GM19238 (cell line): ENCODE results near the gene SMIM3.

Experiments used
- DNase-seq: peaks from one replicate; pipeline ENCODE4 v3.0.0; 2011; ENCODE audit warnings: low spot score; ENCODE audit not compliant: insufficient read length

Gene SMIM3

DNA sequence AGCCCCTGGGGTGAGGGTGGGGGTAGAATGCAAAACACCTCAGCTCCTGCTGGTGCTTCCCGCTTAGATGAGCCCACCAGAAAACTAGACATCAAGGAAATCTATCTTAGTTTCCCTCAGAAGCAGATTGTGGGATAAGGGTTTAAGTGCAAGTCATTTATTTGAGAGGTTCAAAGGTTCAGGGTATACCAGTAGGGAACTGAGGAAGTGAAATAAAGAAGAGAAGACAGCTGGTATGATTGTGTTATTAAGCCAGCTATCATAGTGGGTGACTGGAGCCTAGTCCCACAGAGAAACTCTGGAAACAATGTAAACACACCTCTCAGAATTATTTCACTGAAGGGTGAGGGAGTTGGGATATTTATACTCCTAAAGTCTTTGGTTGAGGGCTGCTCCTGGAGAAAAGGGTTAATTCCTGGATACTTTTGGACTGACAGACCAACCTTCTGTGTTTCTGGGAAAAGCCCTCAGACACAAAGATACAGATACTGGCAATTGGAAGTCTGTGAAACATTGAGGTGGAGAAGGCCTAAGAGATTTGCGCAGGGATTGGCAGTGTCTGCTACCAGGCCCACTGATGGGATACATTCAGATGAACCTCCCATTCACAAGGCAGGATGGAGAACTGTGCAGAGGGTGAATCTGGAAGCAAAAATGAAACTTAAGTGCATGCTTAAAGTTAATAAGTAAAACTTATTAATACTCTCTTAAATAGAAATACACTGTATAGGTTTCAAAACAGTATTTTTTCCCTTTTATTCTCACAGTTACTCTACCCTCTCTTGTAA lies 13.4 kb upstream of the SMIM3 start:
- DNase-seq = no peak

DNA sequence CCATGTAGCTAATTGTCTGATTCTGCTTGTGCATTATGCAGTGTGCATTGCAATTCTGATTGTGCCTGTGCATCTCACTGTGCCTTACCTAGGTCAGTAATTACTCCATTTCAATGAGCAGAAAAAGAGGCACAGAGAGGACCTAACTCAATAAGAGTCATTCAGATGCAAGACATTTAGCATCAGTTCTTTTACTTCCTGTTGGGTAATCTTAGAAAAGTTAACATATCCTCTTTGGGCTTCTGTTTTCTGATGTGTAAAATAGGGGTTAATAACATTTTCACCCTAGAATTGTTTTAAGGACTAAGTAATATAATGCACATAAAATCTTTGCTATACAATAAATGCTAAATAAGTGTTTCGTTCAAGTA lies 12.8 kb upstream of the SMIM3 start:
- no peak for DNase-seq

DNA sequence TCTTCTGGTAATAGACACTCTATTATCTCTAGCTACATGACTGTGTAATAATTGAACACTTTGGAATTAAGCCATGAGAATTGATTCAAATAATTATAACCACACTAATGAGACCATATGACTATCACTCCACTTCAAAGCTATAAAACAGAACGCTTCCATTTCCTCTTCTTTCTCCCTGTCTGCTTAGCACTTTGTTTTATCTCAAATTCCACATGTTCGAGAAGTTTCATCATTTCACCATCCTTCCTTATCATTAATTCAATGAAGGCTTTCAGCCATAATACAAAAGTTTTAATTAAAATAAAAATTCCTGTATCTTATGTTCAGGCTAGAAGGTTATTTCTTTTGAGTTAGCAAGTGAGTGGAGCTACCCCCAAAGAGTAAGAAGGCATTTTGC lies 12.3 kb upstream of the SMIM3 start:
- no peak for DNase-seq

DNA sequence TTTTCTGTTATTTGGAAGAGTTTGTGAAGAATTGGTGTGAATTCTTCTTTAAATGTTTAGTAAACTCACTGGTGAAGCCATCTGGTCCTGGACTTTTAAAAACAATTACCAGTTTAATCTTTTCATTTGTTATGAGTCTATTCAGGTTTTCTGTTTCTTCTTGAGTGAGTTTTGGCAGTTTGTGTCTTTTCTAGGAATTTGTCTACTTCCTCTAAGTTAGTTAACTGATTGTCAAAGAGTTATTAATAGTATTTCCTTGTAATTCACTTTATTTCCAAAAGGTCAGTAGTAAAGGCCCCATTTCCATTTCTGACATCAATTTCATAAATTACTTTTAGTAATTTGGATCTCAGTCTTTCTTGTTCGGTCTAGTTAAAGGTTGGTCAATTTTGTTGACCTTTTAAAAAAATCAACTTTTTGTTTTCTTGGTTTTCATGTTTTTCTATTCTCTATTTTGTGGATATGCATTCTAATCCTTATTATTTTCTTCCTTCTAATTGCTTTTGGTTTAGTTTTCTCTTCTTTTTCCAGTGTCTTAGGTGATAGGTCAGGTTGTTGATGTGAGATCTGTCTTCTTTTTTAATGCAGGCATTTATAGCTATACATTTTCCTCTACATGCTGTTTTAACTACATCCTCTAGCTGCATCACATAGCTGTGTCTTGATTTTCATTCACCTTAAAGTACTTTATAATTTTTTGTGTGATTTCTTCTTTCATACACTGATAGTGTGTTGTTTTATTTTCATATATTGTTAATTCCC lies 7.3 kb upstream of the SMIM3 start:
- DNase-seq = no peak

DNA sequence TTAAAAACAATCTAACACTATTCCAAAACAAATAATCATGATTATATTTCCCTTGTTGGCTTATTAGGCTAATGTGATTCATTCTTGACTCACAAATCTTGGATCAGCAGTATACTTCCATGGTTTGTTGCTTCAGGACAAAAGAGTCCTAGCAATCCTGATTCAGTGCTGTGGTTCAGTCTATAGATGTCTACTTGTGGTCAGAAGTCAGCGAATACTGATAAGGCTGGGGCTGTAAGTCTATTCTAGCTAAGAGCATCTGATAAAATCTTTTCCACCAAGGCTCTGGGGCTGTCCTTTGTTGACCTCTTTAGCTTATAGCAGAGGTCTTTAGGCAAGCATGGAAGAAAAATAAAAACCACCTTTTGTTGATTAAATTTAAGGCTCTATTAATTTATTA lies 4.4 kb upstream of the SMIM3 start:
- DNase-seq = no peak

DNA sequence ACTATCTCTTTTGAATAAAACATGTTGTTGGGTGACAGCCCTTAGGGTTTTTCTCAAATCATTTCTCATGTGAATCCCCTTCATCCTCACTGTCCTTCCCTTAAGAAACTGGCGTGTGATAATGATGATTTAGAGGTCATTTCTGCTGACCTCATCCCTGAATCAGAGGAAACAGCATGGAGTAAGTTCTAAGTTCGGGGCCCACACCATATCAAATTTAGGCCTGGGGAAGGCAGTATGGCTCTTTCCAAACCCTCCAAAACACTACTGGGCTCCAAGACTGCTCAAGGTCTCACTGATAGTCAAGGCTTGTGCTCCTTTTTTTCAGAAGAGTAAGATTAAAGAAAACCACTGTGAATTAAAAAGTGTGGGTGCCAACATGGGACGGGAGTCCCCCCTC lies 872 bp upstream of the SMIM3 start:
- DNase-seq = no peak

DNA sequence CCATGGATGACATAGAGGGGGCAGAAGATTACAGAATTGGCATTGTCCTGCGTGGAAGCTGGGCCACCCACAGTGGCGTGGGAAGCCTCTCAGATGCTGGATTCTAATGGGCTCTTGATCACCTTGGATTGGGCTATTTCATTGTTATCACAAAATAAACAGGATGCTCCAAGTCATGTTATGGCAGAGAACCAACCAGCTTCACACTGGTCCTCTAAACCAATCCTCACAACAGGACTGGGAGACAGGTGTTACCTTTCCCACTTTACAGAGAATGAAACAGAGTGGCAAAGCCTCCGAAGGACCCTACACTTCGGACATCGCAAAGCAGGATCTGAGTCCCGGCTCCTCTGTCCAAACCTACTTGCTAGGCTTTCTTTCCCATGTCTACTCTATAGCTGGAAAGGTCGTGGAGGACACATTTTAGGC lies 455 bp upstream of the SMIM3 start:
- DNase-seq = no peak

DNA sequence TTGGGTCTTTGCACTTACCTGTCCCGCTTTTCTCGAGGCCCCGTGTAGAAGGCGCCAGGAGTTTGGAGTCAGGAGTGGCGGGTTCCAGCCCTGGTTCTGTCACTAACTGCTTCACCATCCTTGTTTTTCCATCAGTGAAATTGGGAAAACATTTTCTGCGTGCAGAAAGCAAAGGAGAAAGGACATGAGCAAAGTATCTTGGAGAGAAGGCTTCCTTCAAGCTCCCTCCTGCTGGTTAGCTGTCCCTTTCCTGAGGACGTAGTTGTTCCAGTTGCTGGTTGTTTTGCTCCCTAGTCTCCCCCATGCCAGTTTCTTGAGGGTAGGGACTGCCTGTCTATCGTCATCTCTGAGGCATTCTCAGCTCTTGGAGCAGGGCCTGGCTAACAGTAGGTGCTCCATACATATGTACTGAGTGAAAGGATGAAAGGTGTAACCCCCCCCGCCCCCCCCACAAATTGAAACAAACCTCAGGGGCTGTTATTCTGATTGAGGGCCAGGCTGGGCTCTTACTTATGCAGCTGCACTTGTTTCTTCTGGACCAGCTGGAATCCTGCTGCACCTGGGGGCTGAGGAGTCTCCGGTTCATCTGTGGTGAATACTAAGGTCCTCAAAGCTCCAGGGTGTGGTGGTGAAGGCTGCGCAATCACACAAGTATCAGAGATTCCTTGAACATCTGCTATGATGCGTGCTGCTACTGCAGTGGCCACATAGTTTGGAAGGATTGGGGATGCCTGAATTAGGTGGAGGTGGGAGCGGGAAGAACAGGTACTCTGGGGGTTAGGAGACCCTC lies 1.0 kb downstream of the SMIM3 start:
- no peak for DNase-seq

DNA sequence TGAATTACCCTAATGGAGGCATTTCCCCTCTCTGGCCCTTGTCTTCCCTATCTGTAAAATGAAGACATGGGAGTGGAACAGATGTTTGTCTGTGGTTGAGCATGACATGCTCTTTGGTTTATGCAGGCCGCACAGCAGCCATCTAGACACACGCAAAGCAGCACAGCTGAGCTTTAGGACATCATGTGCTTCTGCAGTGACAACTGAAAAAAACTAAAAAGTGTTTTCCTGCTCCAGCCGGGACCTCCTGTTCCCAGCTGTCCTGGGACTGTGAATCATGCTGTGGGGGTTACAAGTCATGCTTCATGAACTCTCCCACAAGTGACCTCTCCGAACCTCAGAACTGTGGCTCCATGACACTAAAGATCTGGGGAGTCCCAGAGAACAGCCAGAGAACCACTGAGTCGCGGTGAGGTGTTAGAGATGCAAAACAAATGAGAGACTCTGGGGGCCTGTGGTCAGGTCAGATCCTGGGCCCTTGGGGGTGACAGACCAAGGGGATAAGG lies 1.7 kb downstream of the SMIM3 start:
- no peak for DNase-seq

DNA sequence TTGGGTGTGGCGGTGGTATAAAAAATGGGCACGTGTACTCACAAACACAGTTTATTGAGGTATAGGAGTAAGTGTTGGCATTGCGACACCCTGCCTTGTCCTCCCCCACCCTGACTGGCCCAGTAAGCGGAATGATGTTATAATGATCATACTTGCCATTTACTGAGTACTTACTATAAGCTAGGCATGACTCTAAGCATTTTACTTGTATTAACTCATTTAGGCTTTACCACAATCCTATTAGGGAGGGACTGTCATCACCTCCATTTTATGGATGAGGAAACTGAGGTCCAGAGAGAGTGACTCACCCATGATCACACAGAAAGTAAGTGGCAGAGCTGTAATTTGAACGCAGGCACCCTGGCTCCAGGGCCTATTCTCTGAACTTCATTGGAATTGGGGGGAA lies 2.3 kb downstream of the SMIM3 start:
- no peak for DNase-seq

DNA sequence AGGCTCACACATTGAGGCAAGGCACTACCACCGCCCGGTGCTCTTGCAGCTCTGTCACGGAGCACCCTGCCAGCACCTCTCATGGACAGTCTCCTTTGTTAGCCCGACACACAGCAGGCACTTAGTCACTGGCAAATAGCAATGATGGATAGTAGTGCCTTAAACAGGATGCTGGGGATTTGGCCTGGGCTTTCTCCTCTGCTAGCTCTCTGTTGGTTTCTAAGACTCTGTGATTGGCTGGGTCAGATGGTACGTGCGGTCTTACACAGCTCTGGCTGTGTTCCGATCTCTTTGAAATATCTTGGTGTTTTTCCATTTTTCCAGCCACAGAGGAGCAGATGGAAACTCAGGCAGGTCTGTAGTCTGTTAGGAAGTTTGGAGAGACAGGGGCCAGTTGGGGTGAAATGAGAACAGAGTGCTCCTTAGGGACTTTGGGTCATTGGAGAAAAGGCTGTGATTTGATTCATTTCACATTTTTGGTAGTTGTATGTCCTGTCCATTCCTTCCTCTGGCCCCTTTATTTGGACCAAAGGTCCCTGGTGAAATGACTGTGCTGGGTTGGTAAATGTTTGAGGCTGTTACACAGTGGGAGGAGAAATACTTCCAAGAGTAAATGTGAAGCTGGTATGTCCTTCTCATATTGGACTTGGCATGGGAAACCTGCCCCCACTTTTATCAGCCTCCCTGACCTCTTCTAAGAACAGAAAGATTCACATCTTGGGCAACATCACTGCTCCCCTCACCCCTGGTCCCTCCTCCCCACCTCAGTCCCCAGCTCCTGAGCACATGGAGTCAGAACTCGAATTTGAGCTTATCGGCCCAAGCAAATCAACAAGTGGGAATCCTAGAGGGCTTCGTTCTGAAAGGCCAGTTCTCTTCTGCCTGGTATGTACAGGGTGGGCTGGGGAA lies 3.4 kb downstream of the SMIM3 start:
- no peak for DNase-seq

DNA sequence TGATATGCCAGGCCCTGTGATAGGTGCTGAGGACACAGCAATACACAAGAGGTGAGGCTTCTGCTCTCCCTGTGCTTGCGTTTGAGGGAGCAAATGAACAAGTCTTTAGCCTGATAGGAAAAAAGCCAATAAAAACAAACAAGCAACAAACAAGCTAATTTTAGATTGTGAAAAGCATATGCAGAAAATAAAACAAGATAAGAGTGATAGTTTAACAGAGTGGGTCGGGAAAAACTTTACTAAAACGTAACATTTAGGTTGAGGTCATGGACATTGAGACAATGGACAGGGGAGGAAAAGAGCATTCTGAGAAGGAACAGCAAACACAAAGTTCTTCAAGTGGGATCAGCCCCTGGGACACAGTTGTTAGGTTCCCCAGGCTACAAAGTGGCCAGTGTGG lies 4.3 kb downstream of the SMIM3 start:
- DNase-seq = no peak

DNA sequence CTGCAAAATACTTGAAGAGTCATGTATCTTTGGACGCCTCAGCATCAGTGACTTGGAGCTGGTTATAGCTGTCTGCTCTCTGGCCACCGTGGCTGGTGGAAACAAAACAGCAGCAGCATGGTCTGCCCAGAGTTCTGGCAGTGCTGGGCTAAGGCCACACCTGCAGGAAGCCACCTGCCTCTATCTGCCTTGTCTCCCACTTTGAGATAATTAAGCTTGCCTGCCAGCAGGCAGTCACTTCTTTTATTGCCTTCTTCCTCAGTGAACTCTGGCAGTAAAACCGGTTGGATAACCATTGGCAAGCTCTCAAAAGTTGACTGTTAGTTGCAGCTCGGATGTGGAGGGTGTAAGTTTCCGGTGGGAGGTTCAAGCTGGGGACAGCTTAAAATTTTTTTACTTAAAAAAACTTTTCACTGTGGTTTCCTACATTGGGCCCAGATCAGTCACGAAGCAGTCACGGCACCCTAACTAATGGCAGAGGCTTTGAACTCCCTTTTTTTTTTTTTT lies 4.9 kb downstream of the SMIM3 start:
- DNase-seq = peak; percentile 34

DNA sequence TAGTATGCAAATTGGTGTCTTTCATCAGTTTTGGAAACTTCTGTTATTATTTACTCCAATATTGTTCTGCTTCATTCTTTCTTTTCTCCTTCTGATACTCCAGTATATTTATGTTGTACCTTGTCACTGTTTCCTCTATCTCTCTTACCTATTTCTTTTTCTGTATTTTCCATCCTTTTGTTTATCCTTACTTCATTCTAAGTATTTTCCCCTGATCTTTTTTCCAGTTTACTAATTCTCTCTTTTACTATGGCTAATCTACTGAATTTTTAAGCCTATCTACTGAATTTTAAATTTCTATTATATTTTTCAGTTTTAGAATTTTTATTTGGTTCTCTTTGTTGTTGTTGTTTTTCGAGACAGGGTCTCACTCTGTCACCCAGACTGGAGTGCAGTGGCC lies 7.4 kb downstream of the SMIM3 start:
- DNase-seq = no peak

DNA sequence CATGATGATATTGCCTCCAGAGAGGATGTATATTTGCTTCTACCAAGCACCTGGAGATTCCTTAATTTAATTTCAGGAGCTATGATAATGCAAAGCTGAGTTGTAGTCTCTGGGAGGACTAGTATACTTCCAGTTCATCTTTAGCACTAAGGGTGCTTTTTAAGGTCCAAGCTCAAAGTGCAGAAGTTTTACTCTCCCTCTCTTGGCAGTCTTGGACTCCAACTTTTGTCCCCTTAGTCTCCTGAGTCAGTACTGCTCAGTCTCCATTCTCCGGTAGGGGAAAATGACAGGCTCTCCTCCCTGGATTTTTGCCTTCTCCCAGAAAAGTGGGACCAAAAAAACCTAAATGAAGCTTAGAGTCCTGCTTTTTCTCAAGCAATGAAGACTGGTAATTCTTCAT lies 8.3 kb downstream of the SMIM3 start:
- no peak for DNase-seq

DNA sequence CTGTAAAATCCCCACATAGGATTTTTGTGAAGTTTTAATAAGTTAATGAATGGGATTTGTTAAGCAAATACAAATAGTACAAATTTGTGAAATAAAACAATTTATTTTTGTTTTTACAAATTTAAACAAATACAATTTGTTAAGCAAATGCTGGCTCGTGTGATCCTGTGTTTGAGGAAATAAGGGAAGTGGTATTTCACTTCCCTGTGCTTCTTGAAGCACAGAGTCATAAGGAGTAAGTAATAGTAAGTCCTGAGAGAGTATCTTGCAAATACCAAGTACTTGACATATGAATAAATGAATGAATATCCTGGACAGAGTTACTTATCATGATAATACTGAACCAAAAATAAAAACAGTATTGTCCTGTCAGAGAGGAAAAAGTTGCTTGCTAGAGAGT lies 9.1 kb downstream of the SMIM3 start:
- no peak for DNase-seq

DNA sequence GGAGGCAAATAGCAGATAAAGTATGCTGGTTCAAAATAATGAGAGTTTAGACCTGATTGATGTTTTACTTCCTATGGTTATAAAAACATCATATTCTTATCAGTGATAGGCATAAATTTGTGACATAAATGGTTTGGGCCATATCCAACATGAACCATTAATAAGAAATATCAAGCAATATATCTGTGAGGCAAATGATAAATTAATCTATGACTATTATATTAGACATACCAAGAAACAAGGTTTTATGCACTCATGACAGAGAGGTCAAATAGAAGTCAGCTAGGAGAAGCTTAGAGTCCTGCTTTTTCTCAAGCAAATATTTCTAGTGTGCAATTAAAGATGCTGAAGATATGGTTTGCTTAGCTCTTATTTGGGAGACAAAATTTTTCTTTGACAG lies 10.4 kb downstream of the SMIM3 start:
- no peak for DNase-seq

DNA sequence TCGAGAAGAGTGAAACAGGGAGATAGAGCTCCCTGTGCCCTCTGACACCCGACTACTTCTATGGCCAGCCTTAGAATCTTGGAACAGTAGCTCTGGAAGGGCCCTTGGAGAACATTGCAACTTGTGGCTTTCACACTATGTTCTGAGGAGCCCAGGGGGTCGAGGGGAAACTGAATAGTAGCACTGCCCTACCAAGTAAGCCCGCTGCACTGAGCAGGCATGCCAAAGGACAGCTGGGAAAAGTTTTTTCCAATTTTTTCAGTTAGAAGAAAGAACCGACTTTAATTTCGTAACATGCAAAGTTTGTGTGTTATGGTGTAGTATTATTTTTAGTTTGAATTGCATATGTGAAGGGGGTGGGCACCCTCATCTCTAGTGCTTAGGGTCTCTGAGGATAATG lies 10.9 kb downstream of the SMIM3 start:
- no peak for DNase-seq

DNA sequence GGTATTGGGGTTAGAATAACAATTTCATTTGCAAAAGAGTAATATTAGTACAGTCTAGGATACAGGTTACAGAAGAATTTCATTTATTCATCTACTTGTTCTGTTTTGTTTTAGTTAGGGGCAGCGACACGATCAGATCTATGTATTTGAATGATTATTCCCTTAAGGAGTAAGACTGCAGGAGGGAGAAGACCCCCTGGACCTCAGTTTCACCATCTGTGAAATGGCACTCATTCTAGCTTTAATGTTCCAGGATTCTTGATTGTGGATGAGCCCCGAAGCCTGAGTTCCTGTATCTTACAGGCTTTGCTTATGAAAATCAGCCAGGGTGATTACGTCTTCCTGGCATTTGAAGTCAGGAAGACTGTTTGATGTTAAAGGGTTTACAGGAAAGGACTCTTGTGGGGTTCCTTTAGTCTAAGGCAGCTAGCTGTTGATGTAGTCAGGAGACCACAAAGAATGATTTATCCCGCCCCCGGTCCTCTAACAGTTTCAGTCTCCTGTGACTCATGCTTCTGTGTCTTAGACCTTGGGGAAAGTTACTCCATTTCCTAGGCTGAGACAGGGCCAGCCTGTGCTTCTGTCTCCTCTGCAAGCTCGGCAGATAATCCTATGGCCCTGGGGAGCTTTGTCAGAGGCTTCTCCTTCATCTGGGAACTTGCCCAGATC lies 11.5 kb downstream of the SMIM3 start:
- peak; percentile 16 for DNase-seq

DNA sequence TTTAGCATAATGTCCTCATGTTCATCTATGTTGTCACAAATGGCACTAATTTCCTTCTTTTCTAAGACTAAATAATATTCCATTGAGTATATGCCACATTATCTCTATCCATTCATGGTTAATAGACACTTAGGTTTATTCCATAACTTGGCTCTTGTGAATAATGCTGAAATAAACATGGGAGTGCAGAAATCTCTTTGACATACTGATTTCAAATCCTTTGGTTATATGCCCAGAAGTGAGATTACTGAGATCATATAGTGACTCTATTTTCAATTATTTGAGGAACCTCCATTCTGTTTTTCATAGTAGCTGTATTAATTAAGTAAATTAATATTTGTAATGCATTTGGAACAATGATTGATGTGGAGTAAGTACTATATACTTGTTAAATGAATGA lies 13.0 kb downstream of the SMIM3 start:
- no peak for DNase-seq
